Measurements from ENCODE around the gene CTSC.
A peak's percentile ranks its signal among the peaks of the same experiment; 100 is the strongest.

CTSC gene

DNA sequence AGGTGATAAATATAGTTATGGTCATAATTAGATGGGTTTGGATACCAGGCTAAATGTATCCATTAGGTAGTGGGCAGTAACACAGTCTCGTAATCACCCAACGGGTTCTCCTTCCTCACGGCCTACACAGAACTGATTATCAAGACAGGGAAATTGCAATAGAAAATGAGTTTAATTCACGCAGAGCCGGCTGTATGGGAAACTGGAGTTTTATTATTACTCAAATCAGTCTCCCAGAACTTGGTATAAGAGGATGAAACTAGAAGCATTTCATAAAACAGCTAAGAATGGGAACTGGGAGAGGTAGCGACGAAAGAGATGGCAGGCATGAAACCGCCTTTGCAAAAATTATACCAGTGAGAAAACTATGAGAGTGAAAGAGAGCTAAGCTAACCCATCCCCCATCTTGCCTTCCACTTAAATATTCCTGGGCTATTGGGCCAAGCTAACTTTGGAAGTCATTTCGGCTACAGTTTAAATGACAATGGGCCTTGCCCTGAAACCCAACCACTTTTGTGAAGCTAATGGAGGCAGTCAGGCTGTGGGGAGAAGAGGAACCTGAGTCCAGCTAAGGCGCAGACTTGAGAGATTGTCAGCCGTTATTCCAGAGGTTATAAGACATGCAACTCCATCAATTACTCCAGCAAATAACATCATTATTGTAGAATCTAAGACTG is 29.6 kb downstream of the CTSC start:
- H3K36me3 ChIP-seq (ENCODE audit: control insufficient read depth, insufficient read depth, low read length), result peaks cover 12% of the 10 kb centered on the region
- peak overlapping the region; percentile 19 for H3K4me3 ChIP-seq (replicated peaks; ENCODE audit: low read depth, low read length)
- TF ChIP-seq, protein P1, sequence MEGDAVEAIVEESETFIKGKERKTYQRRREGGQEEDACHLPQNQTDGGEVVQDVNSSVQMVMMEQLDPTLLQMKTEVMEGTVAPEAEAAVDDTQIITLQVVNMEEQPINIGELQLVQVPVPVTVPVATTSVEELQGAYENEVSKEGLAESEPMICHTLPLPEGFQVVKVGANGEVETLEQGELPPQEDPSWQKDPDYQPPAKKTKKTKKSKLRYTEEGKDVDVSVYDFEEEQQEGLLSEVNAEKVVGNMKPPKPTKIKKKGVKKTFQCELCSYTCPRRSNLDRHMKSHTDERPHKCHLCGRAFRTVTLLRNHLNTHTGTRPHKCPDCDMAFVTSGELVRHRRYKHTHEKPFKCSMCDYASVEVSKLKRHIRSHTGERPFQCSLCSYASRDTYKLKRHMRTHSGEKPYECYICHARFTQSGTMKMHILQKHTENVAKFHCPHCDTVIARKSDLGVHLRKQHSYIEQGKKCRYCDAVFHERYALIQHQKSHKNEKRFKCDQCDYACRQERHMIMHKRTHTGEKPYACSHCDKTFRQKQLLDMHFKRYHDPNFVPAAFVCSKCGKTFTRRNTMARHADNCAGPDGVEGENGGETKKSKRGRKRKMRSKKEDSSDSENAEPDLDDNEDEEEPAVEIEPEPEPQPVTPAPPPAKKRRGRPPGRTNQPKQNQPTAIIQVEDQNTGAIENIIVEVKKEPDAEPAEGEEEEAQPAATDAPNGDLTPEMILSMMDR (IDR thresholded peaks at IDR 0.05; ENCODE audit: insufficient read depth, low read length, poor library complexity, severe bottlenecking), result no peak
- no peaks in the 10 kb centered on the region for H3K27me3 ChIP-seq (replicated peaks; ENCODE audit: control insufficient read depth, insufficient read depth, low read length)
- DNase-seq (ENCODE audit: extremely low read depth, insufficient read length), result peak; percentile 60

DNA sequence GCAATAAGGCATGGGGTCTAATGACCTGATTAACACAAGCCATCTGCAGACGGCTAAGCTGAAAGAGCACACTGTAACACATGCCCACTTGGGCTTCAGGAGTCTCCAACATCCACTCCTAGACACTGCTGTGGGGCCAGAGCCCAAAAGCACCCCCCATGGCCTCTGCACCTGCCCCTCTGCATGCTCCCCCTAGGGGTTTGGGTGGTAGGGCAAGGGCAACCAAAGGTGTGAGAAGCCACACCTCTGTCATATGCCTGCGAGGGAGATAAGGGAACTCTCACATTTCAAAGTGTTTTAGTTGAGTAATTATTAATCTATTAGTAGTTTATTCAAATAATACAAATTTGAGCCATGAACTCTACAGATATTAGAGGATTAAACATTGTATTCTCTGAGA is 30.8 kb downstream of the CTSC start:
- TF ChIP-seq, protein P1 (IDR thresholded peaks at IDR 0.05; ENCODE audit: insufficient read depth, low read length, poor library complexity, severe bottlenecking), result no peak
- DNase-seq (ENCODE audit: extremely low read depth, insufficient read length), result no peak
- Histone ChIP-seq H3K4me3 (replicated peaks; ENCODE audit: low read depth, low read length) (no peak overlapping the region), H3K27me3 (replicated peaks; ENCODE audit: control insufficient read depth, insufficient read depth, low read length) (no peaks in the 10 kb centered on the region), H3K36me3 (ENCODE audit: control insufficient read depth, insufficient read depth, low read length) (peaks cover 12% of the 10 kb centered on the region)

DNA sequence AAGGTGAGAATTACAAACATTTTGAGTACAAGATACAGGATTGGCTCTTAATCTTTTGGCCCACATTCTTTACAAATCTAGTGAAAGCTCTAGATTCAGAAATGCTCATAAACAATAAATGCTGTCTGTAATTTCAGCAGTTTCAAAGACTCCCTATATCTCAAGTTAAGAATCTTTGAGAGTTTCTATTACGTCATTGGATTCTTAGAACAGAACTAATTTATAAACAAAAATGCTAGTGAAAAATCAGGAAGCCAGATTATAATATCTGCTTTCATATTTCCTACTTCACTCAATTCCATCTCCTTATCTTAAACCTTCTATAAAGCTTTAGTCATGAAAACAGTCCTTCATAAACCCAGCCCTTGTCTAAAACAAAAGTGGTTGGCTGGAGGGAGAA is 32.1 kb downstream of the CTSC start:
- H3K4me3 ChIP-seq (replicated peaks; ENCODE audit: low read depth, low read length), result no peak overlapping the region
- H3K27me3 ChIP-seq (replicated peaks; ENCODE audit: control insufficient read depth, insufficient read depth, low read length), result no peaks in the 10 kb centered on the region
- TF ChIP-seq, protein P1 (IDR thresholded peaks at IDR 0.05; ENCODE audit: insufficient read depth, low read length, poor library complexity, severe bottlenecking), result no peak
- H3K36me3 ChIP-seq (ENCODE audit: control insufficient read depth, insufficient read depth, low read length), result peaks cover 10% of the 10 kb centered on the region
- DNase-seq (ENCODE audit: extremely low read depth, insufficient read length), result no peak

DNA sequence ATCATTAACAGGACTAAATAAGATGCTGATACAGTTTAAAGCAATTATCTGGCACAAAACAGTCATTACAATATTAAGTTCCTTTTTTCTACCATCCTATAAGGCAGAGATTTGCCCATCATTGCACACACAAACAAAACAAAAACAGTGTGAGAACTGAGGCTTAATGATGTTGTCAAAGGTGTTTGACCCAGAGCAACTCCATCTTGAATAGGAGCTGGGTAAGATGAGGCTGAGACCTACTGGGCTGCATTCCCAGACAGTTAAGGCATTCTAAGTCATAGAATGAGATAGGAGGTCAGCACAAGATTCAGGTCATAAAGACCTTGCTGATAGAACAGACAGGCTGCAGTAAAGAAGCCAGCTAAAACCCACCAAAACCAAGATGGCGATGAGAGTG is 33.2 kb downstream of the CTSC start:
- TF ChIP-seq, protein P1 (IDR thresholded peaks at IDR 0.05; ENCODE audit: insufficient read depth, low read length, poor library complexity, severe bottlenecking), result no peak
- no peaks in the 10 kb centered on the region for H3K27me3 ChIP-seq (replicated peaks; ENCODE audit: control insufficient read depth, insufficient read depth, low read length)
- no peak overlapping the region for H3K4me3 ChIP-seq (replicated peaks; ENCODE audit: low read depth, low read length)
- no peak for DNase-seq (ENCODE audit: extremely low read depth, insufficient read length)
- H3K36me3 ChIP-seq (ENCODE audit: control insufficient read depth, insufficient read depth, low read length), result peaks cover 10% of the 10 kb centered on the region

DNA sequence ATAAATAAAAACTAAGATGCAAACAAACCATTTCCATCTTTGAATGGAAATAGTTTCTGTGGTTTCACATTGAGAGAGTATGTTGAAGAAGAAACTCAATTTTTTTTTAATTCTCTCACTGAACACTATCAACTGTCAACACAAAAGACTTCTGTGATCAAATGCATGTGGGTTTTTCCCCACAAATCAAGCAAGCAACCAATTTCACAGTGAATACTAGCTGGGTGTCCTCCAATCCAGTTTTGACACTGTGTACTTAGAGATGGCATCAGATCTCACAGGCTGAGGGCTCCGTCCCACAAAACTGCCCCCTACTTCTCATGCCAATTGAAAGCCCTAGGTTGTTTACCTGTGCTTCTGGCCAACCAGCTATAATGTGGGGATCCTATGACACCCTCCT is 34.5 kb downstream of the CTSC start:
- Histone ChIP-seq H3K27me3 (replicated peaks; ENCODE audit: control insufficient read depth, insufficient read depth, low read length) (no peaks in the 10 kb centered on the region), H3K36me3 (ENCODE audit: control insufficient read depth, insufficient read depth, low read length) (peaks cover 8% of the 10 kb centered on the region), H3K4me3 (replicated peaks; ENCODE audit: low read depth, low read length) (no peak overlapping the region)
- TF ChIP-seq, protein P1 (IDR thresholded peaks at IDR 0.05; ENCODE audit: insufficient read depth, low read length, poor library complexity, severe bottlenecking), result no peak
- peak; percentile 24 for DNase-seq (ENCODE audit: extremely low read depth, insufficient read length)
